Hematopoietic multipotent progenitor cell treated with erythropoietin and hydrocortisone succinate and interleukin-3 and kit ligand, for 17 days (in vitro differentiated cells): Measurements from ENCODE around the gene SCGB1D1.

Experiments used
- DNase-seq: peaks from one replicate; pipeline ENCODE4 v3.0.0-alpha.2; 2015; ENCODE audit warnings: low spot score

Gene SCGB1D1

GRCh38 chr11:62233730-62234129 is 43.7 kb downstream of the SCGB1D1 start:
- DNase-seq, result no peak

- no peak for DNase-seq
These were observed 46.2 kb downstream of the SCGB1D1 start for GRCh38 chr11:62236187-62236586.

- no peak for DNase-seq
These were observed 47.5 kb downstream of the SCGB1D1 start for GRCh38 chr11:62237499-62237898.

GRCh38 chr11:62238151-62238550 is 48.1 kb downstream of the SCGB1D1 start:
- no peak for DNase-seq

- DNase-seq, result no peak
These were observed 51.1 kb downstream of the SCGB1D1 start for GRCh38 chr11:62241095-62241494.

GRCh38 chr11:62242021-62242420 is 52.0 kb downstream of the SCGB1D1 start, which contains the start of gene SCGB1D2:
Gene SCGB1D2, plus strand, starts transcription at chr11:62242239. Its CDS starts 69 bp downstream, at chr11:62242308.
- DNase-seq, result no peak
